PFSK-1 (cell line): ENCODE data around the gene NCL.

Experiments used
- FOXP2 ChIP-seq: optimal IDR thresholded peaks from 2 replicates; pipeline ENCODE3; 2011; ENCODE audit warnings: borderline replicate concordance, control low read depth, inconsistent platforms; ENCODE audit not compliant: insufficient read depth; ENCODE audit errors: extremely low read length, extremely low read depth
- POLR2AphosphoS5 ChIP-seq: IDR thresholded peaks from 2 replicates; pipeline ENCODE4 v1.6.1; 2012; ENCODE audit warnings: low read depth, mild to moderate bottlenecking, control low read depth, low read length, moderate library complexity
- REST ChIP-seq, 2 experiments: IDR thresholded peaks; 2 replicates each; pipeline versions ENCODE4 v1.6.1 to v1.8.0; 2011 to 2012; ENCODE audit warnings: low read depth in 2 of 2, low read length in 2 of 2, control low read depth in 1 of 2, inconsistent platforms in 1 of 2, mild to moderate bottlenecking in 1 of 2, moderate library complexity in 1 of 2; ENCODE audit not compliant: insufficient read depth in 1 of 2
- SIN3A ChIP-seq: IDR thresholded peaks from 2 replicates; pipeline ENCODE4 v1.6.1; 2012; ENCODE audit warnings: mild to moderate bottlenecking, low read length, moderate library complexity, borderline replicate concordance; ENCODE audit not compliant: insufficient read depth
- TAF1 ChIP-seq: IDR thresholded peaks from 2 replicates; pipeline ENCODE4 v1.6.1; 2012; ENCODE audit warnings: low read length, control low read depth, borderline replicate concordance; ENCODE audit not compliant: insufficient read depth

The NCL gene

GRCh38 chr2:231450548-231450989 lies 13.7 kb downstream of the NCL start:
- TF ChIP-seq SIN3A, result no peak
- no peak for TF ChIP-seq POLR2AphosphoS5
- no peak for TF ChIP-seq REST (IDR thresholded peaks at IDR 0.05; ENCODE audit: insufficient read depth in 1 of 2, low read depth in 2 of 2, low read length in 2 of 2)
- TF ChIP-seq FOXP2, result no peak
- no peak for TF ChIP-seq TAF1

DNA sequence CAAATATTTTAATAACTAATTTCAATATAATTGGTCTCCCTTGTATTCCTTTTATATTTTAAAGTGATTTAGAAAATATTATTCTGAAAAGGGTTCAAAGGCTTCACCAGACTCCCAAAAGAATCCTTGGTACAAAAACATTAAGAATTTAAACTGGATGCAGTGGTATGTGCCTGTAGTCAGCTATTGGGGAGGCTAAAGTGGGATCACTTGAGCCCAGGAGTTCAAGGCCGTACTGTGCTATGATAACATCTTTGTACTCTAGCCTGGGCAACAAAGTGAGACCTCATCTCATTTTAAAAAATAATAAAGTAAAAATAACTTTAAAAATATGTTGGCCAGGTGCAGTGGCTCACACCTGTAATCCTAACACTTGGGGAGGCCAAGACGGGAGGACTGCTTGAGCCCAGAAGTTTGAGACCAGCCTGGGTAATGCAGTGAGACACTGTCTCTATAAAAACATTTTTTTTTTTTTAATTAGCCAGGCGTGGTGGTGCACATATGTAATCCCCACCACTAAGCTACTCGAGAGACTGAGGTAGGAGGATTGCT lies 14.7 kb downstream of the NCL start:
- TF ChIP-seq POLR2AphosphoS5 (no peak), REST (IDR thresholded peaks at IDR 0.05; ENCODE audit: insufficient read depth in 1 of 2, low read depth in 2 of 2, low read length in 2 of 2) (no peak), TAF1 (no peak), SIN3A (no peak)

DNA sequence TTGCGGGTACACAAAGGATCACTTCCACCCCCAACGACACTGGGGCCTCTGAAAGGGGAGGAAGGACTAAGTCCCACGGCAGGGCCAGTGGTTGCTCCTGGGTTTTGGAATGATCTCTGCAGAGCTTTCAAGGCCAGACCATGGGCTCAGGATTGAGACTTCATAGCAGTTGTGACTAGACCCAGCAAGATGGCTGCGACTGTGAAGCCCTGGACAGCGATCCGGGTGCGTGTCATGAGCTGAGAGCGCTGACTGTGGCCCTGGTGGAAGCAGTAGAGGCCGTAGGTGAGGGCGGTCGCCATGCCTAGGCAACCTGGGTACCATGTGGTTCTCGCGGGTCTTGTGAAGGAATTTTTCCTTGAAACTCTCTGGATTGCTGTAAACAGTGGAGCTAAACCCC lies 27.3 kb downstream of the NCL start:
- TF ChIP-seq TAF1 (no peak), FOXP2 (no peak), REST (IDR thresholded peaks at IDR 0.05; ENCODE audit: insufficient read depth in 1 of 2, low read depth in 2 of 2, low read length in 2 of 2) (no peak), POLR2AphosphoS5 (no peak), SIN3A (no peak)

GRCh38 chr2:231433990-231434389 lies 30.3 kb downstream of the NCL start:
- TF ChIP-seq FOXP2 (no peak), TAF1 (no peak), REST (IDR thresholded peaks at IDR 0.05; ENCODE audit: insufficient read depth in 1 of 2, low read depth in 2 of 2, low read length in 2 of 2) (no peak), SIN3A (no peak), POLR2AphosphoS5 (no peak)

GRCh38 chr2:231431606-231432005 lies 32.7 kb downstream of the NCL start:
- TF ChIP-seq FOXP2, result no peak
- TF ChIP-seq POLR2AphosphoS5, result no peak
- TF ChIP-seq REST (IDR thresholded peaks at IDR 0.05; ENCODE audit: insufficient read depth in 1 of 2, low read depth in 2 of 2, low read length in 2 of 2), result no peak
- TF ChIP-seq TAF1, result no peak
- TF ChIP-seq SIN3A, result no peak
